Fibroblast of villous mesenchyme (primary cell): ENCODE results near the gene BRWD1. TPM values are rescaled to one million over a fixed set of nuclear protein-coding genes. Genes with fewer than 3 reads are reported as not detected.

Experiments used
- DNase-seq: peaks from one replicate; pipeline ENCODE4 v3.0.0-alpha.2; 2010; ENCODE audit warnings: low read depth
- H3K4me3 ChIP-seq: 2 replicates; pipeline ENCODE4 v1.5.1; 2011; ENCODE audit warnings: low read depth, mild to moderate bottlenecking, low read length
- CTCF ChIP-seq: IDR thresholded peaks from 2 replicates; pipeline ENCODE4 v1.5.1; 2012; ENCODE audit warnings: low read depth, mild to moderate bottlenecking, low read length; ENCODE audit not compliant: insufficient read depth
- total RNA-seq: library from RNA; depleted of rRNA; stranded (reverse); fragments of >200 nt; gene quantifications from 2 replicates; pipeline ENCODE4 v1.2.3, GENCODE V29; 2012

Gene BRWD1
- total RNA-seq, 1 donor = 75.6 TPM

- DNase-seq = no peak
- TF ChIP-seq CTCF = no peak
- no peak overlapping the region for H3K4me3 ChIP-seq
Measured at GRCh38 chr21:39209334-39209688, 104.1 kb downstream of the BRWD1 start.

- peak; percentile 35 for DNase-seq
- TF ChIP-seq CTCF = no peak
- no peak overlapping the region for H3K4me3 ChIP-seq
Measured at GRCh38 chr21:39208624-39209333, 104.7 kb downstream of the BRWD1 start.

GRCh38 chr21:39204134-39204533 lies 109.3 kb downstream of the BRWD1 start:
- no peak overlapping the region for H3K4me3 ChIP-seq
- no peak for DNase-seq
- TF ChIP-seq CTCF = peak; percentile 32

GRCh38 chr21:39198800-39199199 lies 114.6 kb downstream of the BRWD1 start:
- no peak for DNase-seq
- TF ChIP-seq CTCF = no peak

GRCh38 chr21:39197448-39198233 lies 115.8 kb downstream of the BRWD1 start:
- H3K4me3 ChIP-seq = no peak overlapping the region
- no peak for TF ChIP-seq CTCF
- DNase-seq = no peak

More at GRCh38 chr21:39198800-39199199, 114.6 kb downstream of the BRWD1 start:
- H3K4me3 ChIP-seq = no peak overlapping the region

GRCh38 chr21:39196838-39197237 lies 116.6 kb downstream of the BRWD1 start:
- TF ChIP-seq CTCF = no peak
- no peak overlapping the region for H3K4me3 ChIP-seq
- DNase-seq = no peak
